ENCODE results near the gene BABAM2. TPM values are rescaled to one million over a fixed set of nuclear protein-coding genes. Genes with fewer than 3 reads are reported as not detected.

The BABAM2 gene
- polyA plus RNA-seq, 1 experiment, result 32.6 TPM

DNA sequence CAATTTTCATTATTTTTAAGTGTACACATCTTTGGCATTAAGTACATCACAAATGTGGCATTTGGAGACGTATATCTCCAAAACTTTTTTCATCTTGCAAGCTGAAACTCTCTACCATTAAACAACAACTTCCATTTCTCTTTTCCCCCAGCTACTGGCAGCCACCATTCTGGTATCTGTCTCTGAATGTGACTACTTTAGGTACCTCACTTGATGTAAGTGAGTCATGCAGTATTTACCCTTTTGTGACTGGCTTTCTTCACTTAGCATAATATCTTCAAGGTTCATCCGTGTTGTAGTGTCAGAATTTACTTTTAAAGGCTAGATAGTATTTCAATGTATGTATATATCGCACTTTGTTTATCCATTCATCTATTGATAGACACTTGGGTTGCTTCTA lies 17.0 kb downstream of the BABAM2 start:
- H3K27me3 ChIP-seq (ENCODE audit: control insufficient read depth, insufficient read depth, low read length), result no peaks in the 10 kb centered on the region
- TF ChIP-seq, protein P1, sequence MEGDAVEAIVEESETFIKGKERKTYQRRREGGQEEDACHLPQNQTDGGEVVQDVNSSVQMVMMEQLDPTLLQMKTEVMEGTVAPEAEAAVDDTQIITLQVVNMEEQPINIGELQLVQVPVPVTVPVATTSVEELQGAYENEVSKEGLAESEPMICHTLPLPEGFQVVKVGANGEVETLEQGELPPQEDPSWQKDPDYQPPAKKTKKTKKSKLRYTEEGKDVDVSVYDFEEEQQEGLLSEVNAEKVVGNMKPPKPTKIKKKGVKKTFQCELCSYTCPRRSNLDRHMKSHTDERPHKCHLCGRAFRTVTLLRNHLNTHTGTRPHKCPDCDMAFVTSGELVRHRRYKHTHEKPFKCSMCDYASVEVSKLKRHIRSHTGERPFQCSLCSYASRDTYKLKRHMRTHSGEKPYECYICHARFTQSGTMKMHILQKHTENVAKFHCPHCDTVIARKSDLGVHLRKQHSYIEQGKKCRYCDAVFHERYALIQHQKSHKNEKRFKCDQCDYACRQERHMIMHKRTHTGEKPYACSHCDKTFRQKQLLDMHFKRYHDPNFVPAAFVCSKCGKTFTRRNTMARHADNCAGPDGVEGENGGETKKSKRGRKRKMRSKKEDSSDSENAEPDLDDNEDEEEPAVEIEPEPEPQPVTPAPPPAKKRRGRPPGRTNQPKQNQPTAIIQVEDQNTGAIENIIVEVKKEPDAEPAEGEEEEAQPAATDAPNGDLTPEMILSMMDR (IDR thresholded peaks at IDR 0.05; ENCODE audit: insufficient read depth, low read depth, low read length), result no peak
- no peaks in the 10 kb centered on the region for H3K36me3 ChIP-seq (ENCODE audit: control insufficient read depth, insufficient read depth, low read length)
- H3K4me3 ChIP-seq (ENCODE audit: low read depth, low read length), result no peak overlapping the region
- CTCF ChIA-PET, result no interaction called here
- POLR2A ChIA-PET, result no interaction called here
- no peak for DNase-seq (ENCODE audit: low read depth)

DNA sequence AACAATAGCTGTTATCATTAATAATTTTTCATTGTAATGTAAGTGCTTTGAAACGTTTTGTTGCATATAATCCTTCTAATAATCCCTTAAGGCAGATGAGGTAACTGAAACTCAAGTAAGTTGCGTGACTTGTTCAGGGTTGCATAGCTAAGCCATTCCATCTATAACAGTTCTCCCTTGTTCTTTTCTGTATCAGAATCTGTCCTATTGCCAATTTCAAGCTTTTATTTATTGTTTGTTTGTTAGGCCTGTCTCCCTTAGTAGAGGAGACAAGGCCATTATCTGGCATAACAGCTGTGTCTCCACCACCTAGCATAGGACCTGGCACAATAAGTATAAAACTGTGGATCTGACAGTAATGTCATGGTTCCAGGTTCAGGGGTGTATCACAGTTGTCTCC lies 19.4 kb downstream of the BABAM2 start:
- Histone ChIP-seq H3K4me3 (ENCODE audit: low read depth, low read length) (no peak overlapping the region), H3K27me3 (ENCODE audit: control insufficient read depth, insufficient read depth, low read length) (no peaks in the 10 kb centered on the region), H3K36me3 (ENCODE audit: control insufficient read depth, insufficient read depth, low read length) (no peaks in the 10 kb centered on the region)
- no peak for DNase-seq (ENCODE audit: low read depth)
- TF ChIP-seq, protein P1 (IDR thresholded peaks at IDR 0.05; ENCODE audit: insufficient read depth, low read depth, low read length), result no peak
- POLR2A ChIA-PET, result no interaction called here
- CTCF ChIA-PET, result interaction anchor here (1.7 kb wide), 1 partner anchor 206 kb away, joined by 5 read pairs; no protein-coding TSS in a partner anchor

DNA sequence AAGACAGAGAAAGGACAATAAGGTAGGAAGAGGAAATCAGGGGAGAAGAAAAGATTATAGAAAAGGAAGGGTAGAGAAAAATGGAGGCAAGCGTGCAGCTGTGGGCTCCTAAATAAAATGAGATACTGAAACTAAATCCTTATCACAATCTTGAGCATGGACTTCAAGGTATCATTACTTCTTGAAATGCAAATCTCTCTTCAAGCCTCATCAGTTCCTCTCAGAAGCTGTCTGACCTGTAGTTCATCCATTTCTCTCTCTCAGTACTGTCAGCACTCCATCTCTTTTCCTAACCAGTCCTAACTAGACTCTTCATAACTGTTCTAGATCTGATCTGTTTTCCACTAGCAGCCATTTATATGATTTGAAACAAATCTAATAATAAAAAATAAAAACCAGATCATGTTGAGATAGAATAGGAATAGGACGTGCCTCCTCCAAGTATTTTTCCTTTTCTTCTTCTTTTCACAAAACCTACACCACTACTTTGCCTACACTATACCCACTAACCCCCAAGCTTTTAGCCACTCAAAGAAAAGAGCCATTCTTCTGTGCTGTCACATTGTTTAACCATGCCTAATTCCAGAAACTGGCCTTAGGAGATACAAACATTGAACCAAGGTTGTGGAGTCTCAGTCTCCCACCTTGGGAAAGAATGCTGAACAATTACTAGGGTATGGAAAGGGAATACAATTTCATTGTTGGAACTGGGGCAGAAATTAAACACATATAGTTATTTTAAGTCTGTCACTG lies 21.1 kb downstream of the BABAM2 start:
- no peaks in the 10 kb centered on the region for H3K27me3 ChIP-seq (ENCODE audit: control insufficient read depth, insufficient read depth, low read length)
- no peaks in the 10 kb centered on the region for H3K36me3 ChIP-seq (ENCODE audit: control insufficient read depth, insufficient read depth, low read length)
- CTCF ChIA-PET, result no interaction called here
- no peak for DNase-seq (ENCODE audit: low read depth)
- TF ChIP-seq, protein P1 (IDR thresholded peaks at IDR 0.05; ENCODE audit: insufficient read depth, low read depth, low read length), result no peak
- no peak overlapping the region for H3K4me3 ChIP-seq (ENCODE audit: low read depth, low read length)
- POLR2A ChIA-PET, result no interaction called here

DNA sequence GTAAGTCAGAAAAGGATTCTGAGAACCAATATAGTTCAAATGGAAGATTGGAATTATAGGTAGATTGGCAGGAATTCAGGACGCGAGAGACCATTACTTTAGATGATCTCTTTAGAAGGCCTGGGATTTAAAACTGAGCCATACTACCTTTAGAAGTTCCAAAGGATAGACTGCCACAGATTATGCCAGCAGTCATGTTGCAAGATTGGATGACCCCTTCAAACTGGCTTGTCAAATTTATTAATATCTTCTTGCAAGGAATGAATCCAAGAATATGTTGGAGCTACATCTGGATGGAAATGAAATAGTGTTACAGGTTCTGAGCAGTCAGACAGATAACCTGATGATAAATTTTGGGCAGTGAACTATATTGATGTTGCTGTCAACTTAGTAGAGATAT lies 22.0 kb downstream of the BABAM2 start:
- DNase-seq (ENCODE audit: low read depth), result no peak
- Histone ChIP-seq H3K36me3 (ENCODE audit: control insufficient read depth, insufficient read depth, low read length) (no peaks in the 10 kb centered on the region), H3K27me3 (ENCODE audit: control insufficient read depth, insufficient read depth, low read length) (no peaks in the 10 kb centered on the region), H3K4me3 (ENCODE audit: low read depth, low read length) (no peak overlapping the region)
- ChIA-PET CTCF (interaction anchor here (0.9 kb wide), 1 partner anchor 14 kb away, joined by 3 read pairs; no protein-coding TSS in a partner anchor), POLR2A (no interaction called here)
- TF ChIP-seq, protein P1 (IDR thresholded peaks at IDR 0.05; ENCODE audit: insufficient read depth, low read depth, low read length), result no peak

DNA sequence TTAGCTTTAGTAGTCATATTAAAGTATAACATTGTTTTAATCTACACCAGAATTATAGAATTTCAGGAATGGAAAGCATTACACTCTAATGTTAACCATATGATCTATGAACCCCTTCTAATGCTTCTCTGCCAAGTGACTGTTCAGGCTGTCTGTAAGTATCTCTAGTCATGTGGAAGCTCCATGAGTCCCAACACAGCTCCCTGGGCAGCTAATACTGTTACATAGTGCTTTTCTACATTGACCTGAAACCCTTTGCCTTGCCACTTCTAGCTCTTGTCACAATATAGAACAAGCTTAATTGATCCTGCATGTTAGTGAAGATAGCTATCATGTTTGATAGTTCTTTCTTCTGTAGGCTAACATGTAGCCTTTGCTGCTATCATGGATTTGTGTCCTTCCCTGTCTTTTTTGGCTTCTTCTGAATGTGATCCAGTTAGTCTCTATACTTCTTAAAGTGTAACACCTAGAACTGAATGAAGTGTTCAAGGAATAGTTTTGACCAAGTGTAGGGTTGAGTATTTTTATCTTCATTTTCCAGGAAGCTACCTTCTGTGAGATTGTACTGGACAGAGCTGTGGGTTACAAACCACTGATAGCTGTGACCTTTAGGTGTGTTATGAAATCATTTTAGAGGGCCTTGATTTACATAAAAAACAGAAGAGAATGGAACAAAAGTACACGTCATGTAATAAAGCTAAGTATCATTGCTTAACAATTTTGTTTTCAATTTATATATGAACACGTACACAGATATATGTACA lies 23.7 kb downstream of the BABAM2 start:
- Histone ChIP-seq H3K36me3 (ENCODE audit: control insufficient read depth, insufficient read depth, low read length) (no peaks in the 10 kb centered on the region), H3K4me3 (ENCODE audit: low read depth, low read length) (no peak overlapping the region), H3K27me3 (ENCODE audit: control insufficient read depth, insufficient read depth, low read length) (no peaks in the 10 kb centered on the region)
- TF ChIP-seq, protein P1 (IDR thresholded peaks at IDR 0.05; ENCODE audit: insufficient read depth, low read depth, low read length), result no peak
- POLR2A ChIA-PET, result no interaction called here
- no peak for DNase-seq (ENCODE audit: low read depth)
- CTCF ChIA-PET, result no interaction called here

All from BJ (cell line).